Measurements from ENCODE around the gene KLF14.
A peak's percentile ranks its signal among the peaks of the same experiment; 100 is the strongest.
"Not testable (repeated sequence)": the region's sequence is repeated elsewhere in the genome, so short reads cannot be mapped to it uniquely, and the experiment has no call there.

The KLF14 gene

DNA sequence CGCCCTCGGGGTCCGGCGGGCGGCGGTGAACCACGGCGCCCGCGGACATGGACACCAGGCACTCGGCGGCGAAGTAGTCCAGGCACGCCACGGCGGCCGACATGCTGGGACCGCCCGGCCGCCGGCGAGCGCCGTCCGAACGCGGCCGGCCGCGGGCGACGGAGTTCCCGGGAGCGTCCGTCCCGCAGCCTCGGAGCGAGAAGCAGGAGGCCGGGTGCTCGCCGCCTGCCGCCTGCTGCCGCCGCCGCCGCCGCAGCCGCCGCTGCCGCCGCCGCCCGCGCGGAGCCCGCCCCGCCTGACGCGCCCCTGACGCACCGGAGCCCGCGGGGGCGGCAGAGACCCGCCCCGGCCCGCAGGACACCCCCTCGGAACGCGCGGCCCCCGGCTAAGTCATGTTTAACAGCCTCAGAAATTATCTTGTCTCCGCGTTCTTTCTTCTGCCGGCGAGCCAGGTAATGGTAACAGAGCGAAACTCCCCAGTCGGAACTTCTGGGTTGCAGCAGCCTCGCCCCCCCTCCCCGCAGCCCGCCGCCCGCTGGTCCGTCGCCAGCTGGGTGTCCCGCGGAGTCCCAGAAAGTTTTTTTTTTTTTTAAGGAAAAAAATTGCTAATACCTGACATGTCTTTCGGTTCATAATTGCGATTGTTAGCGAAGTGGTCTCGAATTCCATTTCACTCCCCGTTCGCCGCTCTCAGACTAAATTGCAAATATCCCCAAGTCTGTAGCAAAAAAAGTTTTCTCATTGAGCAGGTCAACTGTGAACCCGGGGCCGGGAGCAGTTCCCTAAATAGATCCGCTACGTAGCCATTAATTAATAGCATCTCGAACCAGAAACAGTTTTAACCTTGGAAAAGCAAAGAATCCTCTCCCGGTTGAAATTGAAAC lies at the start of gene KLF14:
Gene KLF14, minus strand, starts transcription at position 277 of the 884 bp plus-strand sequence. Its CDS starts 174 bp downstream, at position 103.
- DNase-seq = peak; percentile 57

DNA sequence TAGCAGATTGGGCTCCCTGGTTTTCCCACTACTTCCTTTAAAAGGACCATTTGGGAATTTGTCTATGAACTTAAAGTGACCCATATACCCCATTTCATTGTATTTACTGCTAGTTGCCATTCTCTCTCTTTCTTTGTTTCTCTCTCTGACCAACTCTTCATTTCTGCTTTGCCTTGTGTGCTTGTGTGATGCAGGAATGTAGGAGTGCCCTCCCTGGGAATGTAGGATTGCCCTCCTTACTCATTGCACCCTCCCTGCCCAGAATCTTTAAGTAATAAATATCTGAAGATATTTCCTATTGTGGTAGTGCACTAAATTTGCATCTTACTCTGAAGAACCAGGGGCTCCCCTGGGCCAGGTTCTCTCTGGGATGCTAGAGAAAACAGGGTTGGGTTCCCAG lies 47.3 kb upstream of the KLF14 start:
- DNase-seq = no peak

DNA sequence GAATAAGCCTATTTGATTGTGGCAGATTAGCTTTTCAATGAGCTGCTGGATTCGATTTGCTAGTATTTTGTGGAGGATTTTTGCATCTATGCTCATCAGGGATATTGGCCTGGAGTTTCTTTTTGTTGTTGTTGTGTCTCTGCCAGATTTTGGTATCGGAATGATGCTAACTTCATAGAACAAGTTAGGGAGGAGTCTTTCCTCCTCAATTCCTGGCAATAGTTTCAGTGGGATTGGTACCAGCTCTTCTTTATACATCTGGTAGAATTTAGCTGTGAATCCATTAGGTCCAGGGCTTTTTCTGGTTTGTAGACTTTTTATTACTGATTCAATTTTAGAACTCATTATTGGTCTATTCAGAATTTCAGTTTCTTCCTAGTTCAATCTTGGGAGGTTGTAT lies 43.4 kb upstream of the KLF14 start:
- no peak for DNase-seq

DNA sequence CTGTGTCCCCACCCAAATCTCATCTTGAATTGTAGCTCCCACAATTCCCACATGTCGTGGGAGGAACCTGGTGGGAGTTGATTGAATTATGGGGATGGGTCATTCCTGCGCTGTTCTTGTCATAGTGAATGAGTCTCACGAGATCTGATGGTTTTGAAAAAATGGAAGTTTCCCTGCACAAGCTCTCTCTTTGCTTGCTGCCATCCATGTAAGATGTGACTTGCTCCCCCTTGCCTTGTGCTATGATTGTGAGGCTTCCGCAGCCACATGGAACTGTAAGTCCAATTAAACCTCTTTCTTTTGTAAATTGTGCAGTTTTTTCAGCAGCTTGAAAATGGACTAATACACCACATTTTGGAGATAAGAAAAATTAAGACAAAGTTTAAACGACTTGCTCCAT lies 38.4 kb upstream of the KLF14 start:
- not testable (repeated sequence) for DNase-seq

DNA sequence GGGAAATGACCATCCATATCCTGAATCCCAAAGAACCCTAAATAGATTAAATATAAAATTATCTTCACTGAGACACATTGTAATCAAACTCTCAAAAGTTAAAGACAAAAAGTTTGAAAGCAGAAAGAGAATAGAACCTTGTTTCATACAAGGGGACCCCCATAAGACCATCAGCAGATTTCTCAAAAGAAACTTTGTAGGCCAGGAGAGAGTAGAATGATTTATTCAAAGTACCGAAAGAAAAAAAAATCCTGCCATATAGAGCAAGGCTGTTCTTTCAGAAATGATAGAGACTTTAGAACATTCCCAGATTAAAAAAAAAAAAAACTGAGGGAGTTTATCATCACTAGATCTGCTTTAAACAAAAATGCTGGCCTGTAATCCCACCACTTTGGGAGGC lies 34.8 kb upstream of the KLF14 start:
- DNase-seq = no peak

DNA sequence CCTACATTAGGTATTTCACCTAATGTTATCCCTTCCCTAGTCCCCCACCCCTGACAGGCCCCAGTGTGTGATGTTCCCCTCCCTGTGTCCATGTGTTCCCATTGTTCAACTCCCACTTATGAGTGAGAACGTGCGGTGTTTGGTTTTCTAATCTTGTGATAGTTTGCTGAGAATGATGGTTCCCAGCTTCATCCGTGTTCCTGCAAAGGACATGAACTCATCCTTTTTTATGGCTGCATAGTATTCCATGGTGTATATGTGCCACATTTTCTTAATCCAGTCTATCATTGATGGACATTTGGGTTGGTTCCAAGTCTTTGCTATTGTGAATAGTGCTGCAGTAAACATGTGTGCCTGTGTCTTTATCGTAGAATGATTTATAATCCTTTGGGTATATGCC lies 30.6 kb upstream of the KLF14 start:
- not testable (repeated sequence) for DNase-seq

DNA sequence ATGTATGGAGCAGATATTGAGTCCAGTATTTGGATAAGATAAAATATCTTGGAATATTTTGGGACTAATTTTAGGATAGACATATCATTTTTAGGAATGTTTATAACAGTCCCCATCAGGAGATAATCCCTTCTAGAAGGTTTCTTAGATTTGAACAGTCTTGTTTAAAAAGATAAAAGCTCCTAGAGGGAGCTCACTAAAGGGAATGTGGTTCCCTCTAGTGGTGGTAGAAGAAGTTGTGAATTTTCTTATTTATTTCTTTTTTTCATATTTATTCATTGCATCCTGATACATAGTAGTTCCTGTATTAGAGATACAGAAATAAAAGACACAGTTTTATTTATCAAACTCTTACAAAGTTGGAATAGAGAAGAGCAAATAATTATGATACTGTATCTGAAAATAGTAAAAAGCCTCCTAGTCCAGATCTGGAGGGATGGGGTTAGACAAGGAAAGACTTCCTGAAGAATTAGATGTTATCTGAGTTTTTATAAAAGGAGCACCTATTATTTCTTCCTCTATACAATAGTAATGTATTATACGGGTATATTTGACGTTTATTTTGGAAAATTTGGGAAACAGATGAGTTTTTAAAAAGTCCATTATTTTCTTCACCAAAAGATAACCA lies 24.5 kb upstream of the KLF14 start:
- DNase-seq = no peak

DNA sequence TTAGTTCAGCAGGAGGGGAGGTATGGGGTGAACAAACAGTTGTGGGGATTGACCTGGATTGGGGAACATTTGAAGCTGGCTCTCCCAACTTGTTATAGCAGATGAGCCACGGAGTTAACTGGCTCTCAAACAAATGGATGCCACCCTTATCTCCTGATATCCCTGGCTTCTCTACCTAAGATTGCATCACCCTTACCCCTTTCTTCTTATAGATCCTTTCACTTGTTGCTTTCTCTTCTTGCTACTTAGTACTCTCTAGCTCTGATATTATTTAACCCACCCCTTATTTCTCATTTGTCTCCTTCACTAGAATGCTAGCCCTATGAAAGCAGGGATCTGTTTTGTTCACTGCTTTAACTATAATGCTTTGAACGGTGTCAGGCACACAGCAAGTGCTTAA lies 22.3 kb upstream of the KLF14 start:
- DNase-seq = no peak

DNA sequence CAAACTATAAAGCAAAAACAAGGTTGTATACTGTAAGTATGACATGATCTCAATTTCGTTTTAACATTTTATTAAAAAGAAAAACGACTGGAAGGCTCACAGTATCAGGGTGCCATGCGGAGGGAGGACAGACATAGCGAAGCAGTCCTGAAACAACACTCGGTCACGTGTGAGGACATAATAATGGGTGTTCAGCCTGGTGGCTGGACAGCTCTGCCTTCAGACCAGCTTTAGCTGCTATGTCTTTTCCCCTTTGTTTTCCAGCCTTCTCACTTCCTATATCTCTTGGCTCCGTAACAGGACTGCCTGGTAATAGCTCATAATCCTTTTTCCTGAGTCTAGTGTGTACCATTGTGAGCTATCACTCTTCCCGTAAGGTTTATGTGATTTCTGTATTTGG lies 18.4 kb upstream of the KLF14 start:
- no peak for DNase-seq

DNA sequence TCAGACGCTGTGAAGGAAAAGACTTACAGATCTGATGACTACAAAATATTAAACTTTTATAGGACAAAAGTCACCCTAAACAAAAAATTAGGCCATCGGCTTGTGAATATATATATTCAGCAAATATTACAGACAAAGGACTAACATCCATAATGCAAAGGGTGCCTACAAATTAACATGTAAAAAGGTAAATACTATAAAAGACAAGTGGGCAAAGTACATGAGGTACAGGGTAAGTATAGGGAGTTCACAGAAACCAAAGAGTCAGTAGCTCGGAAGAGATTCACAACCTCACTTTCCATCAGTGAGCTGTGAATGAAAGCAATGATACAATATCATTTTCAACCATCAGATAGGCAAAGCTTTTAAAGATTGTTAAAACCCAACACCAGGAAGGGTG lies 16.7 kb upstream of the KLF14 start:
- no peak for DNase-seq

DNA sequence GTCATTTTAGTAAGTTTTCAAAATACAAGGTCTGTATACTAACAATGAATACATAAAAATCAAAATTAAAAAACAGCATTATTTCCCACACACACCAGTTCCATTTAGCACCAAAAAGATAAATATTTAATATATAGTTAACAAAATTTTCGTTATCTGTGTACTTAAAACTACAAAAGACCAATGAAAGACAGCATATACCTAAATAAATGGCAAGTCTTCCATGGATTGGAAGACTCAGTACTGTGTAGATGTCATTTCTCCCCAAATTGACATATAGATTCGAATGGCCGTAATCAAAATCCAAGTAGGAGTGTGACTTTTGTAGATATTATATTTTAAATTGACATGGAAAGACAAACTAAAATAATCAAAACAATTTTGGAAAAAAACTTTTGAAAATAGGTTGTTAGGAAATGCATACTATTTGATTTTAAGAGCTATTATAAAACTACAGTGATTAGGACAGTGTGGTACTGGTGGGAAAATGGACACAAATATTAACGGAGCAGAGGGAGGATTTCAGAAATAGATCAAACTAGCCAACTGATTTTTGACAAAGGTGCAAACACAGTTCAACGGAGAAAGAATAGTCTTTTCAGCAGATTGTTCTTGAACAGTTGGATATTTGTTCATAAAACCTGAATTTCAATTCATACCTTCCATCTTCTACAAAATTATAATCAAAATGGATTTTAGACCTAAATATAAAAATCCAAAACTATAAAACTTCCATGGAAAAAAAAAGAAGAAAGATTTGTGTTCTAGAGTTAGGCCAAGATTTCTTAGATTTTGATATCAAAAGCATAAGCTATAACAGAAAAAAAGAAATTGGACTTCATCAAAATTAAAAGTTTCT lies 14.8 kb upstream of the KLF14 start:
- DNase-seq = no peak

DNA sequence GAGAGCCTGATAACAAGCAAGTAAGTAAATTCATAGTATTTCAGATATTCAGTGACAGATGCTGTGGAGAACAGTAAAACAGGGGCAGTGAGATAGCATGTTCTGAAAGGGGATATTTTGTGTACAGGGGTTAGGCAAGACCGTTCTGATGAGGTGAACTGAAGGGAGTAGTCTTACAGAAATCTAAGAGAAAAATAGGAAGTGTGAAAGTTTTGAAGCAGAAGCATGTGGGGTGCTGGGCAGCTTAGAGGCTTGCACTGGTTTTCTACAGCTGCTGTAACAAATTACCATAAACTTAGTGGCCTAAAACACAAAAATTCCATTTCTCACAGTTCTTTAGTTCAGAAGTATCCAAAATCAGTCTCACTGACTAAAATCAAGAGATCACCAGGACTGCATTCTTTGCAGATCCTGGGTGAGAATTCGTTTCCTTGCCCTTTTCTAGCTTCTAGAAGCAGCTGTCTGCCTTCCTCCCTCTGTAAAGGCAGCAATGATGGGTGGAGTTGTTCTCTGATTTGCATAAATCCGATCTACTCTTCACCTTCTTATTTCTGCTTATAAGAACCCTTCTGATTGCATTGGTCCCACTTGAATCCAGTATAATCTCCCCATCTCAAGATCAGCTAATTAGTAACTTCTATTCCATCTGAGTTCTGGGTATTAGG lies 7.5 kb upstream of the KLF14 start:
- DNase-seq = no peak

DNA sequence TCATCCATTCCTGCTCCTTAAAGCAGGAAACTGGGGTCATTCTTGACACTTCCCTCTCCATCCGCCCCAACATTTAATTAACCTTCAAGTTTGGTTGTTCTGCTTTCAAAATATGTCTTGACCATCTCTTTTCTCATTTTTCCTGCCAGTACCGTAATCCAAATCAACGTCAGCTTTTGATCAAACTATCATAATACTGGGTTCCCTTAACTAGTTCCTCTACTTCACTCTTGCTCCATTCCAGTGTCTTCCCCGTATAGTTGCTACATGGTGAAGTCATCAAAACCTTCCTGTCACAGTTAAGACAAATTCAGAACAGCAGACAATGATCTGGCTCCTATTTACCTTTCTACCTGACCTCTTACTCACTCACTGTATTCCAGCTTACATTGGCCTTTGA lies 6.6 kb upstream of the KLF14 start:
- no peak for DNase-seq

DNA sequence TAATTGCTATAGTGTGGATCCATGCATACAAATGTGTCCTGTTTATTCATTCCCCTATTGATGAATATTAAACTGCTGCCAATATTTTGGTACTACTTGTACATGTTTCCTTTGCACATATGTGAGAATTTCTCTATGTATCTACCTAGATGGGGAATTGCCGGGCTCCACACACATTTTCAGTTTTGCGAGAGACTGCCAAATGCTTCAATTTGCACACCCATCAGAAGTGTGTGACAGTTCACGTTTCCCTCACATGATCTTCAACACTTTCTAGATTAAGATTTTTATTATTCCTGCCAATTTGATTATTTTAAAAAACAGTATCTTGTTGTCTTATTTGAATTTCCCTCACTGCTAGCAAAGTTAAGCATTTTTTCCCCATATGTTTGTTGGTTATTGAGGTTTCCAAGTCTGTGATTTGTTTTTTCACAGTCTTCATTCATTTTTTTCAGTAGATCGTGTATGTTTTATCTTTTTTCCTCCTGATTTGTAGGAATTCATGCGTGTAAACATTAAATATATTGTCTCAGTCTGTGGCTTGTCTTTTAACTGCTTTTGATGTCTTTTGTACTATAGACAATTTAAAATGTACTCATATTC lies 2.4 kb upstream of the KLF14 start:
- DNase-seq = no peak

DNA sequence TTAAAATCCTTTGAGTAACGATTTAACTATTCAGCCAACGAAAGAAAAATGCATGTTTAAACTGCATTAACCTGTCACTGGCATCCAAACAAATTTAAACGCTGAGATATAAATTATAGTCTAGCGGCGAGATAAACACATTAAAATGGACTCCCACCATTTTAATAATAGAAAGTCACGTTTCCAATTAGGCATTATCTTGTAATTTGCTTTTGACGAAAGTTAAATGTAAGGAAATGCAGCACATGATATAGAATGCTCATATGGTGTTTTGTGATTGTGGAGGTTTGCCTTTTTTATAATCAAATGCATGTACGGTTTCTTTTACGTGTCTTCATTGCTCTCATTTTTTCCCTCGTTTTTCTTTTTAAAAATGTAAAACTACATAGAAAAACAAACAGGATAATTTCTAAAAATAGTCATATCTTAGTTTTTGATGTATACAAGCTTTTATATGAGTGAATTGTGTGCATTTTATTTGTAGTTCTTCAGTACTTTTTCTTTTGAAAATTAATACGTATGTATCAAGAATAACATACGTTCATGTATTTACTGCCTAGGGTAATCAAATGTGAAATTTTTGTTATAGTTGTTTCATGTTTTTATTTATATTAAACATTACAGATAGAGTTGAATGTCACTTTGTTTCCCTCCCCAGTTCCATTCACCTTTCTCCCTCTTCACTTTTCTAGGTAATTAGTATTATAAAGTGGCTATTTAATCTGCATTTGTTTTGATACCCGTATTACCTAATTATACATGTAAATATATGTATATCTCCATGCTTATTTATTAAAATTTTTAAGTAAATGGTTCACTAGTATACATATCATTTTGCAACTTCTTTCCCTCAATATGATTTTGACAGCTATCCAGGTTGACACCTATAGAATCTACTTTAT lies 1.1 kb upstream of the KLF14 start:
- DNase-seq = no peak

DNA sequence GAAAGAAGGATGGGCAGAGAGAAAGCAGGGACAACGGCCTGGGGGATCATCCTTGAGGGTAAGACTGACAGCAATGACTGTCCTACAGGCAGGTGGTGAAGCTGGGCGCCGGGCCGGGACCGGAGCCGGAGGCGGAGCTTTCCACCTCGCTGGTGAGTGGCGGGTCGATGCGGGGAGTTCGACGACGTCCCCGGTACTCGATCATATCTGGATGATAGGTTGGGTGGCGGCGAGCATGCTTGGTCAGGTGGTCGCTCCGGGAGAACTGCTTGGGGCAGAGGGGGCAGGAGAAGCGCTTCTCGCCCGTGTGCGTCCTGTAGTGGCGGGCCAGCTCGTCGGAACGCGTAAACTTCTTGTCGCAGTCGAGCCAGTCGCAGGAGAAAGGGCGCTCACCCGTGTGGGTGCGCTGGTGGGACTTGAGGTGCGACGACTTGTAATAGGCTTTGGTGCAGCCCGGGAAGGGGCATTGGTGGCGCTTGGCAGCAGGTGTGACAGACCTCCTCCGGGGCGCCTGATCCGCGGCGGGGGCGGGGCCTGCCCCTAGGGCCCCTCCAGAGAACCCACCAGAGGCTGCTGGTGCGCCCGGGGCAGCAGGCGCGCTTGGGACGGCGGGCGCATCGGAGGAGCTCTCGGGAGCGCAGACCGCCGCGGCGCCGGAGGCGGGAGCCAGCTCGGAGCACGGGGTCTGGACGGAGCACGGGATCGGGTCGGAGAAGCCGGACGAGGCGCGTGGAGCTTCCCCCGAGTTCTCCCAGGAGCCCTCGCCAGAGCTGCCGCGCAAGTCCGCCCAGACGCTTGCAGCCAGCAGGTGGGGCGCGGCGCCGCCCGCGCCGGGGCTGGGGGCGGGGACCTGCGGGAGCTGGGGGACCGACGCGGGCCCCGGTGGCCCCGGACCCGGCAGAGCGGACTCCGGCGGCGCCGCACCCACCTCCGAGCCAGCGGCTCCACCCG lies 752 bp downstream of the KLF14 start:
- DNase-seq = peak; percentile 47

DNA sequence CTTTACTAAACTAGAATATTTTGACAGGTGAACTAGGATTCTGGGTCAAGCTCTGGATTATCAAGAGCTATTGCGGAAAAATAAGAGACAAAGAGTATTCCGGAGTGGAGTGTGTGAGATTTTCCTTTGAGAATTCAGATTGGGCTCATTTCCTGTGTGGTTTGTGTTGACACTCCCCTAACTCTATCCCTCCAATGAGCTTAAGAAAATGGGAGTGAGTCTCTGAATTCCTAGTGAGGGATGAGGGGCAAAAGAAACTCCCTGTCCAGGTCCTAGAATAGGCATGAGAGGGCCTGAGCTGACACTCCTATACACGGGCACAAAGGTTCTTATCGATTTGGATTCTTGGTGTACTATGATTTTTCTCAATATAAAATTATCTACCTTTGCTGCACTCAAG lies 10.2 kb downstream of the KLF14 start:
- DNase-seq = no peak

DNA sequence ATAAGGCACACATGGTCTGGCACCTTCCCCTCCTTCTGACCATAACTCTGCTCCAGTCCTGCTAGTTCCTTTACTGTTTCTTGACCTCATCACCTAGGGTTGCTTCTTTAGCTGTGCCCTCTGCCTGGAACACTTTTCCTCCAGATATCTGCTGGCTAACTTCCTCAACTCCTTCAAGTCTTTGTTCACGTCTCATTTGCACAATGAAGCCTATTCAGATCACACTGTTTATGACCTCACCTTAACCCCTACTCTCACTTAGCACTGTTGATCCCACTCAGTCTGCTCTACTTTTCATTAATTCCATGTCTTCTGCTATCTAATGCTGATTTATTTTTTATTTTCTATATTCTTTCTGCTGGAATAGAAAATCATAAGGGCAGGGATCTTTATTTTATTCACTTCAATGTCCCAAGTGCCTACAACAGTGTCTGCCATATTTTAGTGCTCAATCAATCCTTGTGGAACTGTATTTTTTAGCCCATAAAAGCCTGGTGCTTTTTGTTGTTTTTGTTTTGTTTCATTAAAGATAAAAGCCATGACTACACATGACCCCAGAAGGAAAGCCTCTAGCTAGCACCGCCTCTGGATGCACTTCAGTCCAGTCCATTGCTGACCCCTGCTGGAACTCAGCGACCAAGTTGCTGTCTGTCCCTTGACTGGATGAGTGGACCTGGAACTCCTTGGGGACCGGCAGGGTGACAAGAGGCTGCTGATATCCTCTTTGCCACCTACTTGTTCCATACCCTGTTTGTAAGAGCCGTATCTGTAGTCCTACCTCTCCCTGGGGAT lies 12.3 kb downstream of the KLF14 start:
- DNase-seq = no peak

DNA sequence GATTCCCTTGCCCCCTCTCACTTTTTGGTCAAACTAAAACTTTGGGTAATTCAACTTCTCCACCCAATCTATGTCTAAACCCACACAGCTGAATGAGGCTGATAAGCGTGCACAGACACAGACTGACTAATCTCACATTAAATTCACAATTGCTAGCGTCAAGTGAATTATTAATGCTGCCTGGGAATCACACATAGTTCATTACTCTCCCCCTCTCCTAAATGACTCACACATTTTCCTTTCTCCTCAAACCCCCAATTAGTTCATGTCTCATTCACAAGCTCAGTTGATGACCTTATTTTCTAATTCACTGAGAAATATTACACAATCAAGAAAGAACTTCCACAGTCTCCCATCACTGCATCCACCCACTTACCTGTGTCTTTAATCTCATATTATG lies 14.5 kb downstream of the KLF14 start:
- DNase-seq = no peak

Data from activated T-cell treated with anti-CD3 and anti-CD28 coated beads, Interleukin-2, amount 50 U/mL, for 1 hour (primary cell).